MCF 10A (cell line): ENCODE data around the gene SNX7. TPM values are rescaled to one million over a fixed set of nuclear protein-coding genes. Genes with fewer than 3 reads are reported as not detected.
A peak's percentile ranks its signal among the peaks of the same experiment; 100 is the strongest.

ENCODE experiments used
- BruUV-seq: library from RNA; stranded (reverse); fragments of 400-500 nt; replicated peaks from 2 replicates; lab custom pipeline; 2021; lab: Mats Ljungman, UMichigan
- CTCF ChIA-PET: fragments of 300-600 bp; sonication (Branson Sonifier 250); formaldehyde crosslinking; extraction: SDS; loops from one replicate; lab custom pipeline; 2021; ENCODE audit warnings: antibody characterized with exemption, inconsistent platforms; lab: Yijun Ruan, JAX
- POLR2A ChIA-PET: fragments of 300-600, 350-650 bp; sonication (Branson Sonifier 250); formaldehyde crosslinking; extraction: SDS; loops from one replicate; lab custom pipeline; 2020; ENCODE audit warnings: antibody characterized with exemption, inconsistent platforms; lab: Yijun Ruan, JAX
- DNase-seq: peaks from one replicate; pipeline ENCODE4 v3.0.0-alpha.2; 2018; ENCODE audit not compliant: unreplicated experiment
- H3K27ac Mint-ChIP-seq: one replicate; pipeline ENCODE4 v1.8.0; 2022; ENCODE audit warnings: mild to moderate bottlenecking, low read depth, mixed read lengths; ENCODE audit not compliant: unreplicated experiment
- H3K27me3 Mint-ChIP-seq: one replicate; pipeline ENCODE4 v1.8.0; 2022; ENCODE audit warnings: mixed read lengths; ENCODE audit not compliant: insufficient read depth, unreplicated experiment
- H3K36me3 Mint-ChIP-seq: one replicate; pipeline ENCODE4 v1.8.0; 2022; ENCODE audit warnings: mild to moderate bottlenecking, moderate library complexity, mixed read lengths; ENCODE audit not compliant: insufficient read depth, unreplicated experiment
- H3K4me1 Mint-ChIP-seq: one replicate; pipeline ENCODE4 v1.8.0; 2022; ENCODE audit warnings: mixed read lengths; ENCODE audit not compliant: insufficient read depth, unreplicated experiment
- H3K4me3 Mint-ChIP-seq: one replicate; pipeline ENCODE4 v1.8.0; 2022; ENCODE audit warnings: mild to moderate bottlenecking, moderate library complexity, mixed read lengths; ENCODE audit not compliant: unreplicated experiment
- H3K9me3 Mint-ChIP-seq: one replicate; pipeline ENCODE4 v1.8.0; 2022; ENCODE audit warnings: mixed read lengths; ENCODE audit not compliant: unreplicated experiment
- CTCF ChIP-seq: fragments of 200-600 bp; IDR thresholded peaks from one replicate; pipeline ENCODE4 v1.8.0; 2022; ENCODE audit warnings: antibody characterized with exemption, mild to moderate bottlenecking; ENCODE audit not compliant: unreplicated experiment
- intact Hi-C: fragments of 100-400 bp; cut with micrococcal nuclease; formaldehyde crosslinking; loops from 2 replicates; pipeline ENCODE4 v1.14.1; 2022
- total RNA-seq: library from RNA; stranded (reverse); gene quantifications from 2 replicates; pipeline ENCODE4 v1.2.3, GENCODE V29; 2022

SNX7 gene
- total RNA-seq, 1 experiment from 2014 or later: 24.2 TPM

GRCh38 chr1:98660940-98661543, 479 bp upstream of the SNX7 start:
- no peak for DNase-seq

GRCh38 chr1:98662356-98662670, 792 bp downstream of the SNX7 start:
- Mint-ChIP-seq H3K4me1 (peaks cover 28% of the 10 kb centered on the region), H3K36me3 (peaks cover 7% of the 10 kb centered on the region), H3K9me3 (no peaks in the 10 kb centered on the region), H3K27ac (peak overlapping the region; percentile 88), H3K27me3 (no peaks in the 10 kb centered on the region), H3K4me3 (peak overlapping the region; percentile 91)
- BruUV-seq: no TSS peak
- ChIA-PET CTCF (interaction anchor here (0.6 to 1.2 kb wide), 5 partner anchors 9 to 1406 kb away, joined by 3 to 7 read pairs (median 4); no protein-coding TSS in a partner anchor), POLR2A (interaction anchor here (0.6 to 2.5 kb wide), 11 partner anchors 8 to 1350 kb away, joined by 3 to 16 read pairs (median 3); no protein-coding TSS in a partner anchor)
- DNase-seq: no peak
- intact Hi-C loops: no loop called here
- TF ChIP-seq CTCF: no peak

More at GRCh38 chr1:98660940-98661543, 479 bp upstream of the SNX7 start:
- H3K27me3 Mint-ChIP-seq: no peaks in the 10 kb centered on the region
- peak overlapping the region; percentile 91 for H3K4me3 Mint-ChIP-seq
- H3K36me3 Mint-ChIP-seq: peaks cover 7% of the 10 kb centered on the region
- peak overlapping the region; percentile 88 for H3K27ac Mint-ChIP-seq
- intact Hi-C loops: no loop called here
- BruUV-seq: TSS peak; percentile 78
- CTCF ChIA-PET: interaction anchor here (0.7 to 1.0 kb wide), 4 partner anchors 9 to 162 kb away, joined by 3 to 5 read pairs (median 3); no protein-coding TSS in a partner anchor
- no peaks in the 10 kb centered on the region for H3K9me3 Mint-ChIP-seq
- no peak for TF ChIP-seq CTCF
- POLR2A ChIA-PET: interaction anchor here (0.5 to 2.5 kb wide), 7 partner anchors 9 to 571 kb away, joined by 3 to 16 read pairs (median 4); no protein-coding TSS in a partner anchor
- peaks cover 25% of the 10 kb centered on the region for H3K4me1 Mint-ChIP-seq

- no peaks in the 10 kb centered on the region for H3K36me3 Mint-ChIP-seq
- CTCF ChIA-PET: no interaction called here
- no TSS peak for BruUV-seq
- peak; percentile 13 for DNase-seq
- intact Hi-C loops: no loop called here
- peak overlapping the region; percentile 35 for H3K4me3 Mint-ChIP-seq
- POLR2A ChIA-PET: no interaction called here
- H3K27ac Mint-ChIP-seq: peak overlapping the region; percentile 49
- TF ChIP-seq CTCF: no peak
- H3K4me1 Mint-ChIP-seq: peaks cover 34% of the 10 kb centered on the region
- no peaks in the 10 kb centered on the region for H3K27me3 Mint-ChIP-seq
- H3K9me3 Mint-ChIP-seq: no peaks in the 10 kb centered on the region
Measured at GRCh38 chr1:98668733-98669132, 7.2 kb downstream of the SNX7 start.

GRCh38 chr1:98669355-98670296, 8.1 kb downstream of the SNX7 start:
- BruUV-seq: no TSS peak
- peaks cover 25% of the 10 kb centered on the region for H3K4me1 Mint-ChIP-seq
- peak overlapping the region; percentile 49 for H3K27ac Mint-ChIP-seq
- ChIA-PET POLR2A (interaction anchor here (2.9 kb wide), 1 partner anchor 8 kb away, joined by 16 read pairs; the partner anchor contains the start of gene SNX7), CTCF (interaction anchor here (1.0 kb wide), 1 partner anchor 9 kb away, joined by 3 read pairs; no protein-coding TSS in a partner anchor)
- DNase-seq: peak; percentile 12
- no peaks in the 10 kb centered on the region for H3K9me3 Mint-ChIP-seq
- H3K4me3 Mint-ChIP-seq: peak overlapping the region; percentile 7
- TF ChIP-seq CTCF: no peak
- intact Hi-C loops: no loop called here
- H3K36me3 Mint-ChIP-seq: no peaks in the 10 kb centered on the region
- H3K27me3 Mint-ChIP-seq: no peaks in the 10 kb centered on the region
